PC-9 (cell line): ENCODE data around the gene GULP1. TPM values are rescaled to one million over a fixed set of nuclear protein-coding genes. Genes with fewer than 3 reads are reported as not detected.

Experiments used
- BruUV-seq: library from RNA; stranded (reverse); fragments of 400-500 nt; replicated peaks from 2 replicates; lab custom pipeline; 2021; lab: Mats Ljungman, UMichigan
- CTCF ChIA-PET: fragments of 300-600 bp; sonication (Branson Sonifier 250); formaldehyde crosslinking; loops from one replicate; lab custom pipeline; 2022; ENCODE audit warnings: antibody characterized with exemption; lab: Charles Lee
- POLR2A ChIA-PET: fragments of 300-600 bp; sonication (Branson Sonifier 250); formaldehyde crosslinking; loops from one replicate; lab custom pipeline; 2022; ENCODE audit warnings: antibody characterized with exemption; ENCODE audit not compliant: unreplicated experiment; lab: Charles Lee
- DNase-seq, 2 experiments: peaks; one replicate each; pipeline versions ENCODE4 v3.0.0 to v3.0.0-alpha.2; 2015 to 2022; ENCODE audit warnings: mixed read lengths in 1 of 2
- H2AFZ ChIP-seq: fragments of 200-600 bp; sonication (generic); 2 replicates; pipeline ENCODE4 v1.8.1; 2017; ENCODE audit warnings: antibody characterized with exemption
- H3F3A ChIP-seq: fragments of 200-600 bp; sonication (generic); 2 replicates; pipeline ENCODE4 v1.8.1; 2017; ENCODE audit warnings: antibody characterized with exemption, mild to moderate bottlenecking, low read depth; ENCODE audit not compliant: insufficient read depth
- H3K27ac ChIP-seq: fragments of 200-600 bp; sonication (generic); 2 replicates; pipeline ENCODE4 v1.6.1; 2016; ENCODE audit warnings: mixed run types
- H3K27me3 ChIP-seq: fragments of 200-600 bp; sonication (generic); 2 replicates; pipeline ENCODE4 v1.6.1; 2016; ENCODE audit warnings: low read depth, mixed run types; ENCODE audit not compliant: insufficient read depth
- H3K36me3 ChIP-seq: fragments of 200-600 bp; sonication (generic); 2 replicates; pipeline ENCODE4 v1.6.1; 2016; ENCODE audit warnings: low read depth, mixed run types
- H3K4me1 ChIP-seq: fragments of 200-600 bp; sonication (generic); replicated peaks from 2 replicates; pipeline ENCODE4 v1.6.1; 2016; ENCODE audit warnings: mixed run types; ENCODE audit not compliant: insufficient read depth
- H3K4me2 ChIP-seq: fragments of 200-600 bp; sonication (generic); 2 replicates; pipeline ENCODE4 v1.6.1; 2017; ENCODE audit warnings: mixed run types
- H3K4me3 ChIP-seq: fragments of 200-600 bp; sonication (generic); 2 replicates; pipeline ENCODE4 v1.6.1; 2016; ENCODE audit warnings: mixed run types
- H3K79me2 ChIP-seq: fragments of 200-600 bp; sonication (generic); 2 replicates; pipeline ENCODE4 v1.6.1; 2017; ENCODE audit warnings: low read depth, mixed run types
- H3K9me2 ChIP-seq: fragments of 200-600 bp; sonication (generic); 2 replicates; pipeline ENCODE4 v1.8.1; 2017; ENCODE audit warnings: mild to moderate bottlenecking; ENCODE audit not compliant: insufficient read depth
- H3K9me3 ChIP-seq: fragments of 200-600 bp; sonication (generic); 2 replicates; pipeline ENCODE4 v1.8.1; 2016; ENCODE audit warnings: low read depth; ENCODE audit not compliant: insufficient read depth
- H4K20me1 ChIP-seq: fragments of 200-600 bp; sonication (generic); 2 replicates; pipeline ENCODE4 v1.8.1; 2017; ENCODE audit not compliant: insufficient read depth
- EZH2 ChIP-seq: fragments of 200-600 bp; sonication (generic); IDR thresholded peaks from 2 replicates; pipeline ENCODE4 v1.8.0; 2017; ENCODE audit warnings: antibody characterized with exemption, low read depth
- intact Hi-C: fragments of 100-400 bp; cut with micrococcal nuclease; formaldehyde crosslinking; loops from one replicate; pipeline ENCODE4 v1.10.0; 2022; ENCODE audit not compliant: unreplicated experiment
- total RNA-seq: library from RNA; stranded (reverse); gene quantifications from 2 replicates; pipeline ENCODE4 v1.2.3, GENCODE V29; 2021
- TF ChIP-seq, protein P1 (sequence below): fragments of 200-600 bp; sonication (generic); conservative IDR thresholded peaks from 2 replicates; pipeline ENCODE4 v1.6.1; 2017; ENCODE audit warnings: mixed run types, antibody characterized with exemption, mild to moderate bottlenecking, moderate library complexity

GULP1 gene
- total RNA-seq, 1 experiment from 2014 or later, result 38.0 TPM

DNA sequence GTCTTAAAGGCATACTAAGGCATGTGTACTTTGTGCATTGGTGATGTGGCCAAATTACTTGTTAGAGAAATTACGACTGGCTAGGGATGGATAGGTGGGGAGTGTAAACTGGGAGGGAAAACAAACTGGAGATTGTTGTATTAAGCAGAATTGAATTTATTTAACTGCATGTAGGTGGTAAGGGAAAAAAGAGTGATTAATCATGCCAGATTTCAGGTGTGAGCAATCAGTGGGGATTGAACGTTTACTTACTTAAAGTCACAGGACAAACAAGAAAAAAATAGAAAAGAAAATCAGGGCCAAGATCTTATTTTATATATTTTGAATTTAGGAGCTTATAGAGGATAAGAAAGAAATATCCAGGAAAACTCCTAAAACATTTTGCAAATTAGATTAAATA, 88.6 kb downstream of the GULP1 start:
- no peak for DNase-seq

DNA sequence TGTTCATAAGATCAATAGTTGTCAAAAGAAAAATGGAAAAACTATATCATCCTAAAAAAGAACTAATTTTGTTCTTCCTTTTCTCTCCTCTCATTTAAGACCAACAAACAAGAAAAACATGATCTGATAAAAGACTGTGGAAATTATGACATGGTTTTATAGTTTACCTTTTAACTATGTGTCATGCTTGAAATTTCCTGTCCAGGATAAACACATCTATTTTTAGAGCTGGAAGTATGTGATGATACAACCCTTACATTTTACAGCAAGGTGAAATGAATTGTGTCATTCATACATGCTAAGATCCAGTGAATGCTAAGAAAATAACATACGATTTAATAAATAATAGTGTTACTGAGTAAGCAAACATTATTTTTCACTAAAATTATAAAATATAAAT, 89.9 kb downstream of the GULP1 start:
- Histone ChIP-seq H3K4me2 (no peak overlapping the region), H3K36me3 (no peaks in the 10 kb centered on the region), H3K9me3 (no peaks in the 10 kb centered on the region), H3K27ac (no peak overlapping the region), H4K20me1 (no peaks in the 10 kb centered on the region), H3K4me1 (peaks cover 13% of the 10 kb centered on the region; the same call in 1 of the 2 replicates), H3K79me2 (no peaks in the 10 kb centered on the region), H3F3A (no peaks in the 10 kb centered on the region), H3K27me3 (no peaks in the 10 kb centered on the region), H3K9me2 (no peaks in the 10 kb centered on the region), H2AFZ (no peak overlapping the region), H3K4me3 (no peak overlapping the region)
- ChIA-PET CTCF (no interaction called here), POLR2A (no interaction called here)
- no TSS peak for BruUV-seq
- intact Hi-C loops, result no loop called here
- TF ChIP-seq, protein P1, sequence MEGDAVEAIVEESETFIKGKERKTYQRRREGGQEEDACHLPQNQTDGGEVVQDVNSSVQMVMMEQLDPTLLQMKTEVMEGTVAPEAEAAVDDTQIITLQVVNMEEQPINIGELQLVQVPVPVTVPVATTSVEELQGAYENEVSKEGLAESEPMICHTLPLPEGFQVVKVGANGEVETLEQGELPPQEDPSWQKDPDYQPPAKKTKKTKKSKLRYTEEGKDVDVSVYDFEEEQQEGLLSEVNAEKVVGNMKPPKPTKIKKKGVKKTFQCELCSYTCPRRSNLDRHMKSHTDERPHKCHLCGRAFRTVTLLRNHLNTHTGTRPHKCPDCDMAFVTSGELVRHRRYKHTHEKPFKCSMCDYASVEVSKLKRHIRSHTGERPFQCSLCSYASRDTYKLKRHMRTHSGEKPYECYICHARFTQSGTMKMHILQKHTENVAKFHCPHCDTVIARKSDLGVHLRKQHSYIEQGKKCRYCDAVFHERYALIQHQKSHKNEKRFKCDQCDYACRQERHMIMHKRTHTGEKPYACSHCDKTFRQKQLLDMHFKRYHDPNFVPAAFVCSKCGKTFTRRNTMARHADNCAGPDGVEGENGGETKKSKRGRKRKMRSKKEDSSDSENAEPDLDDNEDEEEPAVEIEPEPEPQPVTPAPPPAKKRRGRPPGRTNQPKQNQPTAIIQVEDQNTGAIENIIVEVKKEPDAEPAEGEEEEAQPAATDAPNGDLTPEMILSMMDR, result no peak
- no peak for TF ChIP-seq EZH2
- peak in 1 of 2 experiments; percentile 75 for DNase-seq

More for the DNA sequence above, 88.6 kb downstream of the GULP1 start:
- ChIA-PET POLR2A (no interaction called here), CTCF (no interaction called here)
- H2AFZ ChIP-seq, result no peak overlapping the region
- intact Hi-C loops, result no loop called here
- H3K27ac ChIP-seq, result no peak overlapping the region
- H3K4me3 ChIP-seq, result no peak overlapping the region
- no peaks in the 10 kb centered on the region for H4K20me1 ChIP-seq
- TF ChIP-seq, protein P1, result no peak
- TF ChIP-seq EZH2, result no peak
- no peaks in the 10 kb centered on the region for H3K27me3 ChIP-seq
- no peak overlapping the region for H3K4me2 ChIP-seq
- no peaks in the 10 kb centered on the region for H3K9me3 ChIP-seq
- H3K79me2 ChIP-seq, result no peaks in the 10 kb centered on the region
- BruUV-seq, result no TSS peak
- H3K4me1 ChIP-seq, result peaks cover 13% of the 10 kb centered on the region; the same call in 1 of the 2 replicates
- no peaks in the 10 kb centered on the region for H3K9me2 ChIP-seq
- no peaks in the 10 kb centered on the region for H3K36me3 ChIP-seq
- H3F3A ChIP-seq, result no peaks in the 10 kb centered on the region

DNA sequence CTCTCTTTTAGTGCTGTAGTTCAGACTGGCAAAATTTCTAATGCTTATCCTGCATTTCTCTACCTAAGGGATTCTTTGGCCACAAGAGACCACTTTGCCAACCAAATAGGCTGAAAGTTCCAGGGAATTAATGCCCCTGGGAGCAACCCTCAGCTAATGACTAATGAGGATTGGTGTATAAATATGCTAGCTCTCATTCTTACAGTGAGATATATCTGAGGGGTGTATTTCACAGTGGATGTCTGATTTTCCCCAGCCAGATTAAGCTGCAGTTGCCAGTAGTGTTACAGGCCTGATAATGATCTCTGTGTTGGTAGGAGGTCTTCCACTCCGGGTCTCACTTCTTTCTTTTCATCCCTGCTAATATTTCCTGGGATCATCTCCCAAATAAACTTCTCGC, 90.4 kb downstream of the GULP1 start:
- ChIA-PET CTCF (no interaction called here), POLR2A (no interaction called here)

More for the DNA sequence above, 90.4 kb downstream of the GULP1 start:
- Histone ChIP-seq H3K27me3 (no peaks in the 10 kb centered on the region), H3K27ac (peak overlapping the region; percentile 47; the same call in 1 of the 2 replicates), H4K20me1 (no peaks in the 10 kb centered on the region), H3K9me2 (no peaks in the 10 kb centered on the region), H3K4me3 (no peak overlapping the region), H2AFZ (no peak overlapping the region), H3K4me1 (peaks cover 13% of the 10 kb centered on the region; the same call in 1 of the 2 replicates), H3K36me3 (no peaks in the 10 kb centered on the region), H3K4me2 (no peak overlapping the region), H3F3A (no peaks in the 10 kb centered on the region), H3K79me2 (no peaks in the 10 kb centered on the region), H3K9me3 (no peaks in the 10 kb centered on the region)
- intact Hi-C loops, result no loop called here
- TF ChIP-seq, protein P1, result no peak
- TF ChIP-seq EZH2, result no peak
- BruUV-seq, result no TSS peak
- DNase-seq, result no peak
